B cell (primary cell): ENCODE data around the gene CDH18. TPM values are rescaled to one million over a fixed set of nuclear protein-coding genes. Genes with fewer than 3 reads are reported as not detected.

Source experiments
- ATAC-seq: fragments of 200-7000 bp; cut with Tn5 transposase; one replicate; pipeline ENCODE4 v1.10.0; 2021; ENCODE audit warnings: low read depth, mild to moderate bottlenecking, moderate number of reproducible peaks, moderate library complexity
- CTCF ChIA-PET: fragments of 350-600 bp; sonication (Branson Sonifier 250); formaldehyde crosslinking; loops from one replicate; lab custom pipeline; 2021; ENCODE audit warnings: antibody characterized with exemption, inconsistent platforms; lab: Charles Lee
- POLR2A ChIA-PET: fragments of 350-600 bp; sonication (Branson Sonifier 250); formaldehyde crosslinking; loops from one replicate; lab custom pipeline; 2021; ENCODE audit warnings: antibody characterized with exemption; lab: Charles Lee
- DNase-seq: peaks from one replicate; pipeline ENCODE4 v3.0.0; 2013
- H2AFZ ChIP-seq: 2 replicates; pipeline ENCODE4 v1.6.1; 2012; ENCODE audit warnings: mild to moderate bottlenecking, low read depth, low read length; ENCODE audit not compliant: insufficient read depth, poor library complexity, severe bottlenecking
- H3K27ac ChIP-seq, 2 donors: 1 replicate in 1 of 2; 2 replicates in 1 of 2; pipeline ENCODE4 v1.5.1; 2012 to 2013; ENCODE audit warnings: low read length in 2 of 2, mild to moderate bottlenecking in 2 of 2, moderate library complexity in 1 of 2
- H3K27me3 ChIP-seq, 4 experiments: fragments of 200-600 bp in 1 of 4; sonication (generic) in 1 of 4; replicated peaks in 1 of 4; 1 replicate in 2 of 4; 2 replicates in 2 of 4; pipeline versions ENCODE4 v1.6.1 to v1.7.0; 2013 to 2016; ENCODE audit warnings: low read length in 3 of 4, mild to moderate bottlenecking in 2 of 4, mixed read lengths in 1 of 4, moderate library complexity in 1 of 4; ENCODE audit not compliant: insufficient read depth in 4 of 4, control insufficient read depth in 3 of 4; ENCODE audit errors: control extremely low read depth in 1 of 4
- H3K36me3 ChIP-seq, 2 experiments: replicated peaks in 1 of 2; 1 replicate in 1 of 2; 2 replicates in 1 of 2; pipeline versions ENCODE4 v1.6.1 to v1.7.1; 2013; ENCODE audit warnings: low read length in 1 of 2; ENCODE audit not compliant: insufficient read depth in 2 of 2, control insufficient read depth in 1 of 2; ENCODE audit errors: control extremely low read depth in 1 of 2, extremely low read depth in 1 of 2
- H3K4me1 ChIP-seq, 2 donors: fragments of 200-600 bp in 1 of 2; sonication (generic) in 1 of 2; 1 replicate in 1 of 2; 2 replicates in 1 of 2; pipeline versions ENCODE4 v1.5.1 to v1.6.1; 2013 to 2017; ENCODE audit warnings: low read length in 2 of 2; ENCODE audit not compliant: control insufficient read depth in 2 of 2, insufficient read depth in 2 of 2
- H3K4me2 ChIP-seq: replicated peaks from 2 replicates; pipeline ENCODE3; 2012; ENCODE audit warnings: mild to moderate bottlenecking, low read depth, low read length; ENCODE audit not compliant: poor library complexity, severe bottlenecking
- H3K4me3 ChIP-seq, 5 experiments: fragments of 200-600 bp in 1 of 5; sonication (generic) in 1 of 5; 1 replicate in 3 of 5; 2 replicates in 2 of 5; pipeline versions ENCODE4 v1.5.1 to v1.7.0; 2011 to 2016; ENCODE audit warnings: low read length in 4 of 5, mild to moderate bottlenecking in 4 of 5, low read depth in 2 of 5, control low read depth in 1 of 5, moderate library complexity in 1 of 5; ENCODE audit not compliant: insufficient read depth in 1 of 5; ENCODE audit errors: control extremely low read depth in 1 of 5, extremely low read depth in 1 of 5
- H3K79me2 ChIP-seq: fragments of 200-600 bp; sonication (generic); one replicate; pipeline ENCODE4 v1.6.0; 2016; ENCODE audit warnings: low read length; ENCODE audit not compliant: control insufficient read depth, insufficient read depth
- H3K9ac ChIP-seq: fragments of 200-600 bp; sonication (generic); 2 replicates; pipeline ENCODE4 v1.6.1; 2017; ENCODE audit warnings: mild to moderate bottlenecking, low read length, moderate library complexity
- H3K9me3 ChIP-seq, 3 donors: one replicate each; pipeline versions ENCODE4 v1.6.1 to v1.7.1; 2013; ENCODE audit warnings: low read length in 2 of 3; ENCODE audit not compliant: control insufficient read depth in 2 of 3, insufficient read depth in 1 of 3; ENCODE audit errors: control extremely low read depth in 1 of 3
- H4K20me1 ChIP-seq: 2 replicates; pipeline ENCODE4 v1.6.0; 2012; ENCODE audit warnings: mild to moderate bottlenecking, low read length; ENCODE audit not compliant: insufficient read depth, control insufficient read depth, poor library complexity, severe bottlenecking
- H3K27ac Mint-ChIP-seq: one replicate; pipeline ENCODE4 v1.8.0; 2021; ENCODE audit warnings: mixed read lengths
- H3K27me3 Mint-ChIP-seq: one replicate; pipeline ENCODE4 v1.8.0; 2021; ENCODE audit warnings: mixed read lengths
- H3K4me1 Mint-ChIP-seq: one replicate; pipeline ENCODE4 v1.8.0; 2021; ENCODE audit warnings: mixed read lengths
- H3K4me3 Mint-ChIP-seq: one replicate; pipeline ENCODE4 v1.8.0; 2021; ENCODE audit warnings: mixed read lengths
- H3K9me3 Mint-ChIP-seq: one replicate; pipeline ENCODE4 v1.8.0; 2022; ENCODE audit warnings: mixed read lengths; ENCODE audit not compliant: insufficient read depth
- EZH2 ChIP-seq: IDR thresholded peaks from 2 replicates; pipeline ENCODE4 v1.6.1; 2012; ENCODE audit warnings: borderline replicate concordance, low read depth, mild to moderate bottlenecking, moderate library complexity, low read length; ENCODE audit not compliant: insufficient read depth, poor library complexity, severe bottlenecking
- WGBS: methylation state at CpG from one replicate; pipeline ENCODE4 v1.1.5; 2013; ENCODE audit warnings: missing lambda C conversion rate; ENCODE audit not compliant: insufficient coverage; 5-methylcytosine and 5-hydroxymethylcytosine counted together
- intact Hi-C: fragments of 100-400 bp; cut with micrococcal nuclease; formaldehyde crosslinking; loops from one replicate; pipeline ENCODE4 v1.10.0; 2022
- polyA plus RNA-seq: library from polyadenylated mRNA; depleted of rRNA; stranded (reverse); fragments of >200 nt; gene quantifications from 2 replicates; pipeline ENCODE4 v1.2.3, GENCODE V29; 2012
- total RNA-seq, 2 donors: library from RNA; stranded (reverse); fragments of 120-200 nt in 1 of 2; gene quantifications; 1 replicate in 1 of 2; 2 replicates in 1 of 2; pipeline versions ENCODE4 v1.2.3 to v1.2.4, GENCODE V29; 2013 to 2022
- TF ChIP-seq, protein P1 (sequence below): fragments of 200-600 bp; IDR thresholded peaks from one replicate; pipeline ENCODE4 v1.8.0; 2022; ENCODE audit warnings: antibody characterized with exemption, mild to moderate bottlenecking

The CDH18 gene
- total and polyA plus RNA-seq, 2 donors (not counting 1 experiment from before 2014, with no cell fraction given), result not detected

DNA sequence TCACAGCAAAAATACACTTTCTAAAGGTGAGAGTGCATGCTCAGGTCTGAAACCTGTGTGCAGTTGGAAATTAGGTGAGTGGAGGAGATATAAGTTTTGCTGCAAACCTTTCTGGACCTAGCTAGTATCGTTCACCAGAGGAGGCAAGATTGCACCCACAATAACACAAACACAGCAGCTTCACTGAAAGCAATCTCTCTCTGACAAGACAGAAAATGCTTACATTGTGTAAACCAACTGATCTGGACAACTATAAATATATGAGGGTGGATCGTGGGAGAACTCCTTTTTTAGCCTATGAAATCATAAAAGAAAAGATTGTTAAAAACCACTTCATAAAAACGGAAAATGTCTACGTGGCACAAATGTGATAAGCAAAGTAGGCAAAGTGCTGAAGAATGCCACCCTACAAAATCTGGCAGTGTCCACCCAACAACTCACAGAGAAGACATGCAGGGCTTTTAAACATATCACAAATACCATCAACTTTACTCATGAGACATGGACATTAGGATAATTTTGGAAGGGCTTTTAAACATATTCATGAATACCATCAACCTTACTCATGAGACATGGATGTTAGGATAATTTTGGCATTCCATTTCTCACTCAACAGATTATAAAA is 134.3 kb downstream of the CDH18 start:
- Histone ChIP-seq H3K36me3 (no peaks in the 10 kb centered on the region), H3K27me3 (no peaks in the 10 kb centered on the region), H3K79me2 (no peaks in the 10 kb centered on the region), H3K27ac (no peak overlapping the region), H3K4me3 (no peak overlapping the region), H3K9me3 (no peaks in the 10 kb centered on the region), H2AFZ (no peak overlapping the region), H3K4me1 (no peaks in the 10 kb centered on the region), H3K9ac (no peak overlapping the region), H4K20me1 (no peaks in the 10 kb centered on the region), H3K4me2 (no peak overlapping the region)
- no peak for DNase-seq
- ChIA-PET POLR2A (no interaction called here), CTCF (no interaction called here)
- H3K27ac Mint-ChIP-seq, result no peak overlapping the region
- no peak for ATAC-seq
- intact Hi-C loops, result no loop called here
- TF ChIP-seq EZH2, result no peak
- TF ChIP-seq, protein P1, sequence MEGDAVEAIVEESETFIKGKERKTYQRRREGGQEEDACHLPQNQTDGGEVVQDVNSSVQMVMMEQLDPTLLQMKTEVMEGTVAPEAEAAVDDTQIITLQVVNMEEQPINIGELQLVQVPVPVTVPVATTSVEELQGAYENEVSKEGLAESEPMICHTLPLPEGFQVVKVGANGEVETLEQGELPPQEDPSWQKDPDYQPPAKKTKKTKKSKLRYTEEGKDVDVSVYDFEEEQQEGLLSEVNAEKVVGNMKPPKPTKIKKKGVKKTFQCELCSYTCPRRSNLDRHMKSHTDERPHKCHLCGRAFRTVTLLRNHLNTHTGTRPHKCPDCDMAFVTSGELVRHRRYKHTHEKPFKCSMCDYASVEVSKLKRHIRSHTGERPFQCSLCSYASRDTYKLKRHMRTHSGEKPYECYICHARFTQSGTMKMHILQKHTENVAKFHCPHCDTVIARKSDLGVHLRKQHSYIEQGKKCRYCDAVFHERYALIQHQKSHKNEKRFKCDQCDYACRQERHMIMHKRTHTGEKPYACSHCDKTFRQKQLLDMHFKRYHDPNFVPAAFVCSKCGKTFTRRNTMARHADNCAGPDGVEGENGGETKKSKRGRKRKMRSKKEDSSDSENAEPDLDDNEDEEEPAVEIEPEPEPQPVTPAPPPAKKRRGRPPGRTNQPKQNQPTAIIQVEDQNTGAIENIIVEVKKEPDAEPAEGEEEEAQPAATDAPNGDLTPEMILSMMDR, result no peak
- no peaks in the 10 kb centered on the region for H3K27me3 Mint-ChIP-seq
- no CpG with 5 or more reads among the region's 4 CpGs for WGBS
- no peaks in the 10 kb centered on the region for H3K9me3 Mint-ChIP-seq
- H3K4me3 Mint-ChIP-seq, result no peak overlapping the region
- H3K4me1 Mint-ChIP-seq, result no peaks in the 10 kb centered on the region

DNA sequence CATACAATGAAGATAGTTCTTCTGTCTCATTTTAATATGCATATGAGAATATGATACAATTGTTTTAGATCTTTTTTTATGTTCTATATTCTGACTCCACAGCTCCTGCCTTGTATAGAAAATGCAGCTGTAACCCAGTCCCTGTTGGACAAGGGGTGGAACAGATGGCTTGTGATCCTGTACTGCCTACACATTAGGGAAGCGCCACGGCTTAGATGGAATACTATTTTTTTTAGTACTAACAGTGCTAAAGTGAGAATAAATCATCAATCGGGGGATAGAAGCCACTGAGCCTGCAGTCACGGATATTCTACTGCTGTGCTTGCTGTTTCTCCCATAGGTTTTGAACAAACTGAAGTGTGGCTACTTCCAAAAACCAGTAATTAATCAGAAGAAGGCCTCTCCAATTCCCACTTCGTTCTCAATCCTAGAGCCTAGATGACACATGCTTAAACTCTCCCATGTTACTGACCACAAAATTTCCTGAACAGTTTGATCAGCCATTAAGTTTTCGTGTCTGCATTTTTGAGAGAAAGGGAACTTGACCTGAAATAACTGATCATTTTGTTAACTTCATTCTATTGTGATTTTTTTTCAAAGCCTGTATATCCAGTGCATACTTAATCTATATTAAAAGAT is 150.3 kb downstream of the CDH18 start:
- H3K4me3 Mint-ChIP-seq, result no peak overlapping the region
- ChIA-PET POLR2A (no interaction called here), CTCF (no interaction called here)
- WGBS, result 67% methylated on average over 3 of the region's 6 CpGs
- H3K27ac Mint-ChIP-seq, result no peak overlapping the region
- no peak for TF ChIP-seq EZH2
- TF ChIP-seq, protein P1, result no peak
- no peaks in the 10 kb centered on the region for H4K20me1 ChIP-seq
- no peak overlapping the region for H3K4me3 ChIP-seq
- H3K9me3 ChIP-seq, result no peaks in the 10 kb centered on the region
- no peaks in the 10 kb centered on the region for H3K4me1 ChIP-seq
- H3K4me2 ChIP-seq, result no peak overlapping the region
- H3K27ac ChIP-seq, result no peak overlapping the region
- no peaks in the 10 kb centered on the region for H3K27me3 Mint-ChIP-seq
- no peaks in the 10 kb centered on the region for H3K36me3 ChIP-seq
- no peak for ATAC-seq
- no peaks in the 10 kb centered on the region for H3K4me1 Mint-ChIP-seq
- no peaks in the 10 kb centered on the region for H3K27me3 ChIP-seq
- no peaks in the 10 kb centered on the region for H3K79me2 ChIP-seq
- intact Hi-C loops, result no loop called here
- DNase-seq, result no peak
- H3K9ac ChIP-seq, result no peak overlapping the region
- peaks cover 11% of the 10 kb centered on the region for H3K9me3 Mint-ChIP-seq
- H2AFZ ChIP-seq, result no peak overlapping the region
